ENCODE measurements around the gene PIK3R5.

Gene PIK3R5

GRCh38 chr17:8922451-8922850 lies 43.1 kb downstream of the PIK3R5 start:
- no peak for FAIRE-seq

GRCh38 chr17:8921147-8921546 lies 44.4 kb downstream of the PIK3R5 start:
- FAIRE-seq, result no peak

GRCh38 chr17:8918807-8919465 lies 46.6 kb downstream of the PIK3R5 start:
- no peak for FAIRE-seq

GRCh38 chr17:8916466-8916865 lies 49.0 kb downstream of the PIK3R5 start:
- no peak for FAIRE-seq

- FAIRE-seq, result no peak
Observed at GRCh38 chr17:8914554-8914953, 51.0 kb downstream of the PIK3R5 start.

GRCh38 chr17:8913879-8914278 lies 51.6 kb downstream of the PIK3R5 start:
- no peak for FAIRE-seq

GRCh38 chr17:8913091-8913490 lies 52.4 kb downstream of the PIK3R5 start:
- no peak for FAIRE-seq

- FAIRE-seq, result no peak
Observed at GRCh38 chr17:8912084-8912981, 53.2 kb downstream of the PIK3R5 start.

- no peak for FAIRE-seq
Observed at GRCh38 chr17:8910969-8911604, 54.4 kb downstream of the PIK3R5 start.

- FAIRE-seq, result no peak
Observed at GRCh38 chr17:8909586-8910270, 55.8 kb downstream of the PIK3R5 start.

GRCh38 chr17:8905331-8905730 lies 60.2 kb downstream of the PIK3R5 start:
- no peak for FAIRE-seq

- no peak for FAIRE-seq
Observed at GRCh38 chr17:8904686-8905085, 60.8 kb downstream of the PIK3R5 start.

- no peak for FAIRE-seq
Observed at GRCh38 chr17:8904201-8904600, 61.3 kb downstream of the PIK3R5 start.

GRCh38 chr17:8900626-8901585 lies 64.6 kb downstream of the PIK3R5 start:
- FAIRE-seq, result no peak

GRCh38 chr17:8900207-8900606 lies 65.3 kb downstream of the PIK3R5 start:
- no peak for FAIRE-seq

- FAIRE-seq, result no peak
Observed at GRCh38 chr17:8898636-8899035, 66.9 kb downstream of the PIK3R5 start.

- no peak for FAIRE-seq
Observed at GRCh38 chr17:8898126-8898525, 67.4 kb downstream of the PIK3R5 start.

GRCh38 chr17:8896641-8897635 lies 68.6 kb downstream of the PIK3R5 start:
- FAIRE-seq, result no peak

GRCh38 chr17:8896087-8896486 lies 69.4 kb downstream of the PIK3R5 start:
- no peak for FAIRE-seq
